Transverse colon (tissue), 4 donors: ENCODE measurements around the gene PCLO. TPM values are rescaled to one million over a fixed set of nuclear protein-coding genes. Genes with fewer than 3 reads are reported as not detected.

Experiments
- DNase-seq: peaks from one replicate; pipeline ENCODE4 v3.0.0-alpha.2; 2019
- H3K27ac ChIP-seq, 4 donors: fragments of 200-600 bp; sonication (generic); 2 replicates each; pipeline ENCODE4 v1.5.1; 2016 to 2018; ENCODE audit warnings: inconsistent platforms in 4 of 4
- H3K27me3 ChIP-seq: fragments of 200-600 bp; sonication (generic); 2 replicates; pipeline ENCODE4 v1.5.1; 2017; ENCODE audit warnings: inconsistent platforms
- H3K36me3 ChIP-seq, 4 donors: fragments of 200-600 bp; sonication (generic); 2 replicates each; pipeline ENCODE4 v1.5.1; 2017 to 2019; ENCODE audit warnings: inconsistent platforms in 4 of 4
- H3K4me1 ChIP-seq, 4 donors: fragments of 200-600 bp; sonication (generic); 2 replicates each; pipeline ENCODE4 v1.5.1; 2017 to 2020; ENCODE audit warnings: inconsistent platforms in 4 of 4
- H3K4me3 ChIP-seq, 4 donors: fragments of 200-600 bp; sonication (generic); 1 replicate in 1 of 4; 2 replicates in 3 of 4; pipeline versions ENCODE4 v1.5.1 to v1.6.1; 2017 to 2019; ENCODE audit warnings: inconsistent platforms in 4 of 4
- H3K9me3 ChIP-seq, 2 donors: fragments of 200-600 bp; sonication (generic); 2 replicates each; pipeline ENCODE4 v1.5.1; 2017 to 2019; ENCODE audit warnings: inconsistent platforms in 2 of 2
- CTCF ChIP-seq, 5 experiments: fragments of 200-600 bp in 3 of 5; fragments of 450-650 bp in 2 of 5; sonication (generic) in 3 of 5; IDR thresholded peaks; 1 replicate in 2 of 5; 2 replicates in 3 of 5; pipeline ENCODE4 v1.5.1; 2016 to 2017; ENCODE audit warnings: antibody characterized with exemption in 5 of 5, inconsistent platforms in 3 of 5, mild to moderate bottlenecking in 2 of 5, moderate library complexity in 1 of 5
- EP300 ChIP-seq: sonication (generic); formaldehyde crosslinking; IDR thresholded peaks from one replicate; pipeline ENCODE4 v1.6.1; 2017; ENCODE audit warnings: antibody characterized with exemption, low read depth
- POLR2A ChIP-seq: fragments of 450-650 bp; IDR thresholded peaks from one replicate; pipeline ENCODE4 v1.6.1; 2016; ENCODE audit warnings: antibody characterized with exemption, mild to moderate bottlenecking, moderate library complexity
- POLR2AphosphoS5 ChIP-seq, 3 donors: sonication (generic); formaldehyde crosslinking; IDR thresholded peaks; one replicate each; pipeline ENCODE4 v1.6.1; 2016; ENCODE audit warnings: antibody characterized with exemption in 3 of 3
- WGBS, 2 donors: methylation state at CpG; one replicate each; pipeline ENCODE4 v1.1.5; 2018; ENCODE audit warnings: low coverage in 1 of 2; 5-methylcytosine and 5-hydroxymethylcytosine counted together
- in situ Hi-C, 4 donors: fragments of 200-750 bp; cut with MboI; loops; one replicate each; pipeline versions ENCODE4 v1.15.0 to v1.15.1; 2017; ENCODE audit warnings: low sequenced_read_pairs in 3 of 4, low pct_ligation_motif_present in 1 of 4, low pct_unique_long_range_greater_than_20kb in 1 of 4
- intact Hi-C: fragments of 100-400 bp; cut with DNase I; formaldehyde crosslinking; loops from one replicate; pipeline ENCODE4 v1.15.1; 2023; ENCODE audit warnings: low total_unique reads
- total RNA-seq, 4 donors: library from RNA; depleted of rRNA; stranded (reverse); fragments of >200 nt; gene quantifications; one replicate each; pipeline ENCODE4 v1.1.0, GENCODE V29; 2016

PCLO gene
- total RNA-seq, 4 donors from 2014 or later, result 9.8 to 39.8 (median 16.2) TPM

GRCh38 chr7:82821037-82821436 is 341.6 kb downstream of the PCLO start:
- H3K36me3 ChIP-seq, result no peaks in the 10 kb centered on the region
- TF ChIP-seq POLR2A, result no peak
- no peak overlapping the region for H3K27ac ChIP-seq
- in situ Hi-C loops (loop anchor here in 1 of 4 donors (25.0 kb wide), 1 partner anchor 441 kb away; no protein-coding TSS in a partner anchor), intact Hi-C loops (no loop called here)
- H3K27me3 ChIP-seq, result no peaks in the 10 kb centered on the region
- 85% methylated on average over 1 of the region's 1 CpG; no CpG with 5 or more reads in 1 of the 2 donors for WGBS, 2 donors
- DNase-seq, result no peak
- no peaks in the 10 kb centered on the region for H3K9me3 ChIP-seq
- H3K4me3 ChIP-seq, result no peak overlapping the region
- H3K4me1 ChIP-seq, result no peaks in the 10 kb centered on the region

- Histone ChIP-seq H3K4me1 (no peaks in the 10 kb centered on the region), H3K27ac (no peak overlapping the region), H3K9me3 (no peaks in the 10 kb centered on the region), H3K27me3 (no peaks in the 10 kb centered on the region), H3K36me3 (no peaks in the 10 kb centered on the region), H3K4me3 (no peak overlapping the region)
- 76 to 88% methylated on average over 4 of the region's 4 CpGs for WGBS, 2 donors
- in situ Hi-C loops (loop anchor here in 1 of 4 donors (25.0 kb wide), 1 partner anchor 444 kb away; no protein-coding TSS in a partner anchor), intact Hi-C loops (no loop called here)
- TF ChIP-seq POLR2A, result no peak
- no peak for TF ChIP-seq CTCF (IDR thresholded peaks at IDR 0.05)
- TF ChIP-seq EP300, result no peak
- no peak for TF ChIP-seq POLR2AphosphoS5 (IDR thresholded peaks at IDR 0.05)
- no peak for DNase-seq
These were observed 344.5 kb downstream of the PCLO start for GRCh38 chr7:82818171-82818570.

GRCh38 chr7:82816272-82816671 is 346.4 kb downstream of the PCLO start:
- no peaks in the 10 kb centered on the region for H3K36me3 ChIP-seq
- no peak overlapping the region for H3K4me3 ChIP-seq
- no peaks in the 10 kb centered on the region for H3K9me3 ChIP-seq
- in situ Hi-C loops, result loop anchor here in 1 of 4 donors (25.0 kb wide), 1 partner anchor 446 kb away; no protein-coding TSS in a partner anchor
- no peak overlapping the region for H3K27ac ChIP-seq
- H3K4me1 ChIP-seq, result no peaks in the 10 kb centered on the region
- intact Hi-C loops, result no loop called here
- H3K27me3 ChIP-seq, result no peaks in the 10 kb centered on the region
- DNase-seq, result no peak
- no peak for TF ChIP-seq CTCF (IDR thresholded peaks at IDR 0.05)
- no peak for TF ChIP-seq EP300
- TF ChIP-seq POLR2AphosphoS5 (IDR thresholded peaks at IDR 0.05), result no peak
- TF ChIP-seq POLR2A, result no peak

- Histone ChIP-seq H3K4me3 (no peak overlapping the region), H3K4me1 (no peaks in the 10 kb centered on the region), H3K9me3 (no peaks in the 10 kb centered on the region), H3K27ac (no peak overlapping the region), H3K27me3 (no peaks in the 10 kb centered on the region), H3K36me3 (no peaks in the 10 kb centered on the region)
- intact Hi-C loops, result no loop called here
- peak; percentile 42 to 54 (median 46) for TF ChIP-seq CTCF (IDR thresholded peaks at IDR 0.05)
- no peak for TF ChIP-seq POLR2AphosphoS5 (IDR thresholded peaks at IDR 0.05)
- 21 to 33% methylated on average over 4 of the region's 4 CpGs for WGBS, 2 donors
- in situ Hi-C loops, result loop anchor here in 1 of 4 donors (25.0 kb wide), 1 partner anchor 452 kb away; no protein-coding TSS in a partner anchor
- DNase-seq, result no peak
These were observed 352.0 kb downstream of the PCLO start for GRCh38 chr7:82810558-82811259.

- H3K36me3 ChIP-seq, result no peaks in the 10 kb centered on the region
- H3K4me3 ChIP-seq, result no peak overlapping the region
- no peak for TF ChIP-seq EP300
- no peak for TF ChIP-seq CTCF (IDR thresholded peaks at IDR 0.05)
- no peak for TF ChIP-seq POLR2AphosphoS5 (IDR thresholded peaks at IDR 0.05)
- no peak for TF ChIP-seq POLR2A
- intact Hi-C loops, result no loop called here
- H3K27me3 ChIP-seq, result no peaks in the 10 kb centered on the region
- H3K27ac ChIP-seq, result no peak overlapping the region
- H3K9me3 ChIP-seq, result no peaks in the 10 kb centered on the region
- WGBS, 2 donors, result 76 to 85% methylated on average over 2 of the region's 2 CpGs
- H3K4me1 ChIP-seq, result no peaks in the 10 kb centered on the region
- DNase-seq, result no peak
- in situ Hi-C loops, result loop anchor here in 1 of 4 donors (25.0 kb wide), 1 partner anchor 454 kb away; no protein-coding TSS in a partner anchor
These were observed 354.1 kb downstream of the PCLO start for GRCh38 chr7:82808633-82809032.
